HG03039 (cell line): ENCODE data around the gene CYTH1.

Experiments
- ATAC-seq: cut with Tn5 transposase; IDR thresholded peaks from one replicate; pipeline ENCODE4 v1.9.1; 2021; ENCODE audit warnings: mild to moderate bottlenecking, moderate library complexity; ENCODE audit not compliant: unreplicated experiment

CYTH1 gene

GRCh38 chr17:78658281-78658785, 123.7 kb downstream of the CYTH1 start:
- ATAC-seq = no peak

DNA sequence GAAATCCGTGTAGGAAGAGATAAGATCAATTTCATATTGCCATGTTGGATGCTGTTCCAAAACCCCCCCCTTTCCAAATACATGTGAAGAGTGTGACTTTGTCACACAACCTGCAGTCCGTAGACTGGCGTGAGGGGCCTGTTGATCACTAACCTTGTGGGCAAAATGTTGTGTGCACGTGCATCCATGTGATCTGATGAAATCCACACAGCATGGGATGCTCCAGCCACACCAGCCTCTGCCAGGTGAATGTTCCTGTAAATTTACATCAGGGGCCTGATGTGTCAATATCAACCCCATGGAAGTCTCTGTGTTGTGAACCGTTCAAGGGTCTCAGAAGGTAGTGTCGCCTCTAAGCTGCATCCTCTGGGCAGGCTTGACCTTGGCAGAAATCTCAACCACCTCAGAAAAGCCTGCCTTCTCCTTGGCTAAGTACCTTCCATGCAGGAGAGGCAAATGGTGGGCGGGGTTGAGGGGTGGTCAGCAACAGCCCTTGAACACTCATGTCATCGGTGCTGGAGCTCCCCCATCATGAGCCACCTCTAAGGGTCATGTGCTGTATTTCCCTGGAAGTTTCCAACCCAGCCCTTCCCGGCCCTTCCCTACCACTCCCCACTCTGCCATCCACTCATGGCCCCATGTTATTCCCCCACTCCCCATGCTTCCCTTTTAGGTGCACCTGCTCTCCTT, 126.7 kb downstream of the CYTH1 start:
- no peak for ATAC-seq

- ATAC-seq = no peak
Measured at GRCh38 chr17:78654325-78654724, 127.7 kb downstream of the CYTH1 start.

- ATAC-seq = no peak
Measured at GRCh38 chr17:78653382-78653781, 128.7 kb downstream of the CYTH1 start.

DNA sequence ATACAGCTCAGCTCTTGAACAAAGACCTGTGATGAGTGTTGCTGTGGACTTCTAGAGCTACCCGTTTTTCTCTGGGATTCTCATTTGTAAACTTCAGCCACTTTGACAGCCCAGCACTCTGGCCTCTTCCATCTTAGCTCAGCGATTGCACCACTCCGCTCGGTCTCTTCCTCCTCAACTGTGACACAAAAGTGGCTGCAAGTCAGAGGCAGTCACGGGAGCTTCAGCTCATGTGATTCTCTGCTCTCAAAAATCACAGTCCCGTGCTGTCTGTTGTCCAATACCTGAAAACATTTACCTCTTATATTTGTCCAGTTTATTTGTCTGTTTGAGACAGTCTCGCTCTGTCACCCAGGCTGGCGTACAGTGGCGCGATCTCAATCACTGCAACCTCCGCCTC, 129.2 kb downstream of the CYTH1 start:
- ATAC-seq = no peak

DNA sequence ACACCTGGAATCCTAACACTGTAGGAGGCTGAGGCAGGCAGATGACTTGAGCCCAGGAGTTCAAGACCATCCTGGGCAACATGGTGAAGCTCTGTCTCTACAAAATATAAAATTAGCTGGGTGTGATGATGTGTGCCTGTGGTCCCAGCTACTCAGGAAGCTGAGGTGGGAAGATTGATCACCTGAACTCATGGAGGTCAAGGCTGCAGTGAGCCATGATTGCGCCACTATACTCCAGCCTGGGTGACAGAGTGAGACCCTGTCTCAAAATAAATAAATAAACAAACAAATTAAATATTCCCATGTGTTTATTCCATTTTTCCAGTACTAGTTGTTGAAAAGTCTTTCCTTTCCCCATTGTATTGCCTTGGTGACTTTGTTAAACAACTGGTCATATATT, 130.0 kb downstream of the CYTH1 start:
- ATAC-seq = no peak

DNA sequence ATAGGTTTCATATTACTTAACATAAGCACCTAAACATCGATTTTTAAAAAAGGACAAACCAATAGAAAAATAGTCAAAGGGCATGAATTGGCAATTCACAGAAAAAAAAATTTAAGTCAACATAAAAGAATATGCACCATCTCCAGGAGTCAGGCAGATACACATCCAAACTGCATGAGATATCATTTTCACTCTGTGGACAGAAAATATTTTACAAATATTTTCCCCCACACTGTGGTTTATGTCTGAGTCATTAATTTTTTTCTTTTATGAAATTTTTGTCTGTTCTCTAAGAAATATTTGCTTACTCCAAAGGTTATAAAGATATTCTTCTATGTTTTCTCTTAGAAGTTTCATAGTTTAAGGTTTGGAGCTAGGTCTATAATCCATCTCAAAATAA, 130.5 kb downstream of the CYTH1 start:
- no peak for ATAC-seq

- ATAC-seq = no peak
Measured at GRCh38 chr17:78650093-78650715, 131.9 kb downstream of the CYTH1 start.

- ATAC-seq = no peak
Measured at GRCh38 chr17:78648293-78648692, 133.8 kb downstream of the CYTH1 start.

DNA sequence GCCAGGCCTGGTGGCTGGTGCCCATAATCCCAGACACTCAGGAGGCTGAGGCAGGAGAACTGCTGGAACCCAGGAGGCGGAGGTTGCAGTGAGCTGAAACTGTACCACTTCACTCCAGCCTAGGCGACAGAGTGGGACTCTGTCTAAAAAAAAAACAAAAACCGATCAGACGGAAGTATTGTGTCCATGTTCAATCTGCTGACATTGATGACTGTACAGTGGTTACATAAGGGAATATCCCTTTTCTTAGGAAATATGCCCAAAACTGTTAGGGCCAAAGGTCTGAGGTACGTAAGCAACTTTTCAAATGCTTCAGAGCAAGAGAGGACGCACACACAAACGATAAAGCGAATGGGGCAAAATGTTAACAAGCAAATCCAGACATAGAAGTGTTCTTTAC, 135.0 kb downstream of the CYTH1 start:
- ATAC-seq = no peak

- no peak for ATAC-seq
Measured at GRCh38 chr17:78645421-78646295, 136.4 kb downstream of the CYTH1 start.

- no peak for ATAC-seq
Measured at GRCh38 chr17:78644931-78645351, 137.1 kb downstream of the CYTH1 start.

DNA sequence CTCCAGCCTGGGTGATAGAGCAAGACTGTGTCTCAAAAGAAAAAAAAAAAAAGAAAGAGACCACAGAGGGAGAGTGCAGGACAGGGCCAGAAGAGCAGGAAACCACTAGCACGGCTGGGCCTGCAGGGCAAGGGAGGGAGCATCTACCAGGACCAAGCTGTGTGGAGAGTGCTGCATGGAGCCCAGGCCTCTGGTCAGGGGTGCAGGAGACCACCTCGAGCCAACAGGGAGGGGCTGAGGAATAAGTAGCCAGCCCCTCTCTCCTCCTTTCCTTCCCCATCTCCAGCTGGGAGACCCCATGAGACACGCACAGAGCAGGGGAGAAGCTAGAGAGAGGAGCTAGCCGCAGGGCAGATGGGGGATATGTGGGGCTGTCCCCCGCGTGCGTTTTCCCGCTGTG, 137.8 kb downstream of the CYTH1 start:
- ATAC-seq = no peak

DNA sequence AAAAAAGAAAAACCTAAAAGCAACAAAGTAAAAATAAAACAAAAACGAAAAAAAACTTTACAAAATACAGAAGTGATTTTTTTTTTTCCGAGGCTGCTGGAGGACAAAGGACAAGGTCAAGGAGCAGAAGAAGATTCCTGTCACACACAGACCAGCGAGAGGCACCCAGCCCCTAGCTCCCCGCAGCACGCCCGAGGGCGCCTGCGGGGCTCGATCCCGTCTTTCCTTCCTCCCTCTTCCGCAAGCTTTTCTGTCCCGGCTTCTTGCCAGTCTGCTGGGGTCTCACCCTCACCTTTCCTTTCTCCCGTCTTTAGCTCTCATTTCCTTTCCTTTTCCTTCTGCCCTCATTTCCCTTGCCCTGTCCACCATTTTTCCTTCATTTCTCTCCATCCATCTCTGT, 138.7 kb downstream of the CYTH1 start:
- no peak for ATAC-seq

DNA sequence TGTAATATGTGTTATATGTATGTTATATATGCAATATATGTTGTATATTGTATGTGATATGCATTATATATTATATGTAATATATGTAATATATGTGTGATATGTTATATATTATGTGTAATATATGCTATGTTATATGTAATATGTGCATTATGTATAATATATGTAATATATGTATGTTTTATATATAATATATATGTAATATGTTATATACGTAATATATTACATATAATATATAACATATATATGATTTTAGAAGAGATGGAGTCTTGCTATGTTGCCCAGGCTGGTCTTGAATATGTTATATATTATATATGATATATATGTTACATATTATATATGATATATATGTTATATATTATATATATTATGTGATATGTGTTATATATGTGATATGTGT, 139.4 kb downstream of the CYTH1 start:
- no peak for ATAC-seq

GRCh38 chr17:78641666-78642065, 140.4 kb downstream of the CYTH1 start:
- ATAC-seq = no peak

DNA sequence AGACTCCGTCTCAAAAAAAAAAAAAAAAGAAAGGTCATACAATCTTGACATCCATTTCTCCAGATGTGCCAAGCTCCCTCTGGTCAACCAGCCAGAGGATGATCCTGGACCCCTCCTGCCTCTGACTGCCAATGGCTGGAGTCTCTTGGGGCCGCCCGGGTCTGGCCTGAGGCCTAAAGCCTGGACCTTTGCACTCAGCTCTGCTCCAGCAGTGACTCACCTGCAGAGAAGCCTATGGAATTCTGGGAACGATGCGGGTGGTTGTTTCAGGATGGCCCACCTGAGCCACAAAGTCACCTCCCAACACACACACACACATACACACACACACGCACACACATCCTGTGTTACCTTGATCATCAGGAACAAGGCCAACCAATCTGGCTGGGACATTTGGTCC, 140.8 kb downstream of the CYTH1 start:
- ATAC-seq = no peak

- no peak for ATAC-seq
Measured at GRCh38 chr17:78640700-78641099, 141.4 kb downstream of the CYTH1 start.

- ATAC-seq = no peak
Measured at GRCh38 chr17:78637643-78638420, 144.2 kb downstream of the CYTH1 start.

- no peak for ATAC-seq
Measured at GRCh38 chr17:78637146-78637545, 144.9 kb downstream of the CYTH1 start.

GRCh38 chr17:78634154-78634553, 147.9 kb downstream of the CYTH1 start:
- ATAC-seq = no peak
